Measurements from ENCODE around the gene SUN1. TPM values are rescaled to one million over a fixed set of nuclear protein-coding genes. Genes with fewer than 3 reads are reported as not detected.
"Not testable (repeated sequence)": the region's sequence is repeated elsewhere in the genome, so short reads cannot be mapped to it uniquely, and the experiment has no call there.

SUN1 gene
- total and polyA plus RNA-seq, 10 of the 15 experiments (the other 5 are each of a cell fraction or from before 2014, with no cell fraction given), result 27.8 to 107 (median 65.8) TPM

DNA sequence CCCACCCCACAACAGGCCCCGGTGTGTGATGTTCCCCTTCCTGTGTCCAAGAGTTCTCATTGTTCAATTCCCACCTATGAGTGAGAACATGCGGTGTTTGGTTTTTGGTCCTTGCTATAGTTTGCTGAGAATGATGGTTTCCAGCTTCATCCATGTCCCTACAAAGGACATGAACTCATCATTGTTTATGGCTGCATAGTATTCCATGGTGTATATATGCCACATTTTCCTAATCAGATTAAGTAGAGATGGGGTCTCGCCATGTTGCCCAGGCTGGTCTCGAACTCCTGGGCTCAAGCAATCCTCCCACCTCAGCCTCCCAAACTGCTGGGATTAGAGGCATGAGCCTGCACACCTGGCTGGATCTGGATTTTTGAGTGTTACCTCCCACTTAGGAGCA, 28.5 kb upstream of the SUN1 start:
- ATAC-seq; H3K9ac ChIP-seq (ENCODE audit: control insufficient read depth, insufficient read depth, low read length); H3K27ac ChIP-seq (ENCODE audit: control insufficient read depth, insufficient read depth); H3K27me3 ChIP-seq (replicated peaks in 1 of 2; ENCODE audit: control insufficient read depth in 2 of 2, insufficient read depth in 2 of 2, low read length in 1 of 2); BruUV-seq (replicated peaks); intact Hi-C loops (cut with micrococcal nuclease; ENCODE audit: unreplicated experiment); in situ Hi-C loops (cut with MboI); CTCF ChIA-PET; POLR2A ChIA-PET; H4K20me1 ChIP-seq (ENCODE audit: control insufficient read depth, insufficient read depth); FAIRE-seq; H3K9me3 ChIP-seq (replicated peaks; ENCODE audit: control insufficient read depth, insufficient read depth, low read length); H3K4me3 ChIP-seq; SMC1A ChIA-PET (ENCODE audit: uncharacterized antibody, unreplicated experiment); H3K4me2 ChIP-seq (ENCODE audit: control insufficient read depth, insufficient read depth); H3K36me3 ChIP-seq (ENCODE audit: control insufficient read depth in 2 of 2, insufficient read depth in 2 of 2, low read length in 1 of 2); H2AFZ ChIP-seq (ENCODE audit: control insufficient read depth, low read depth, low read length); H3K4me1 ChIP-seq (ENCODE audit: control insufficient read depth, insufficient read depth, low read length); H3K79me2 ChIP-seq (ENCODE audit: control insufficient read depth, insufficient read depth, low read length); RAD21 ChIA-PET (ENCODE audit: unreplicated experiment); DNase-seq (ENCODE audit: low read depth, low spot score): not testable (repeated sequence)
- 34% methylated on average over 3 of the region's 4 CpGs for WGBS (ENCODE audit: insufficient coverage, insufficient replicate concordance, low lambda C conversion rate, missing lambda C conversion rate)

- no peaks in the 10 kb centered on the region for H3K27me3 ChIP-seq (replicated peaks in 1 of 2; ENCODE audit: control insufficient read depth in 2 of 2, insufficient read depth in 2 of 2, low read length in 1 of 2)
- no peak overlapping the region for H3K9ac ChIP-seq (ENCODE audit: control insufficient read depth, insufficient read depth, low read length)
- in situ Hi-C loops (cut with MboI) (no loop called here), intact Hi-C loops (cut with micrococcal nuclease; ENCODE audit: unreplicated experiment) (no loop called here)
- no peaks in the 10 kb centered on the region for H4K20me1 ChIP-seq (ENCODE audit: control insufficient read depth, insufficient read depth)
- no peaks in the 10 kb centered on the region for H3K36me3 ChIP-seq (ENCODE audit: control insufficient read depth in 2 of 2, insufficient read depth in 2 of 2, low read length in 1 of 2)
- WGBS (ENCODE audit: insufficient coverage, insufficient replicate concordance, low lambda C conversion rate, missing lambda C conversion rate), result 81% methylated on average over 18 of the region's 18 CpGs
- DNase-seq (ENCODE audit: low read depth, low spot score), result no peak
- H3K27ac ChIP-seq (ENCODE audit: control insufficient read depth, insufficient read depth), result no peak overlapping the region
- CTCF ChIA-PET, result no interaction called here
- no peaks in the 10 kb centered on the region for H3K79me2 ChIP-seq (ENCODE audit: control insufficient read depth, insufficient read depth, low read length)
- H3K9me3 ChIP-seq (replicated peaks; ENCODE audit: control insufficient read depth, insufficient read depth, low read length), result no peaks in the 10 kb centered on the region; the same call in 2 of the 3 replicates
- no peak overlapping the region for H3K4me2 ChIP-seq (ENCODE audit: control insufficient read depth, insufficient read depth)
- TF ChIP-seq HDGF (IDR thresholded peaks at IDR 0.05) (no peak), SREBF1 (IDR thresholded peaks at IDR 0.05; ENCODE audit: low read length) (no peak), CREM (IDR thresholded peaks at IDR 0.05; ENCODE audit: low read depth) (no peak), ZNF207 (IDR thresholded peaks at IDR 0.05; ENCODE audit: borderline replicate concordance) (no peak), POU2F2 (IDR thresholded peaks at IDR 0.05; ENCODE audit: borderline replicate concordance, low read depth, low read length) (no peak), WRNIP1 (IDR thresholded peaks at IDR 0.05; ENCODE audit: borderline replicate concordance, low read depth, low read length) (no peak), PBX3 (IDR thresholded peaks at IDR 0.05; ENCODE audit: insufficient replicate concordance, low read depth, low read length) (no peak), PML (IDR thresholded peaks at IDR 0.05; ENCODE audit: low read length) (no peak), CEBPB (IDR thresholded peaks at IDR 0.05; ENCODE audit: borderline replicate concordance in 1 of 2, low read depth in 2 of 2, low read length in 2 of 2) (no peak), SMAD5 (IDR thresholded peaks at IDR 0.05; ENCODE audit: low read depth) (no peak), NFYB (IDR thresholded peaks at IDR 0.05; ENCODE audit: insufficient read depth, low read depth, low read length) (no peak)
- TF ChIP-seq, protein P1, sequence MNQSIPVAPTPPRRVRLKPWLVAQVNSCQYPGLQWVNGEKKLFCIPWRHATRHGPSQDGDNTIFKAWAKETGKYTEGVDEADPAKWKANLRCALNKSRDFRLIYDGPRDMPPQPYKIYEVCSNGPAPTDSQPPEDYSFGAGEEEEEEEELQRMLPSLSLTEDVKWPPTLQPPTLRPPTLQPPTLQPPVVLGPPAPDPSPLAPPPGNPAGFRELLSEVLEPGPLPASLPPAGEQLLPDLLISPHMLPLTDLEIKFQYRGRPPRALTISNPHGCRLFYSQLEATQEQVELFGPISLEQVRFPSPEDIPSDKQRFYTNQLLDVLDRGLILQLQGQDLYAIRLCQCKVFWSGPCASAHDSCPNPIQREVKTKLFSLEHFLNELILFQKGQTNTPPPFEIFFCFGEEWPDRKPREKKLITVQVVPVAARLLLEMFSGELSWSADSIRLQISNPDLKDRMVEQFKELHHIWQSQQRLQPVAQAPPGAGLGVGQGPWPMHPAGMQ (IDR thresholded peaks at IDR 0.05; ENCODE audit: borderline replicate concordance), result no peak
- TF ChIP-seq, protein P2, sequence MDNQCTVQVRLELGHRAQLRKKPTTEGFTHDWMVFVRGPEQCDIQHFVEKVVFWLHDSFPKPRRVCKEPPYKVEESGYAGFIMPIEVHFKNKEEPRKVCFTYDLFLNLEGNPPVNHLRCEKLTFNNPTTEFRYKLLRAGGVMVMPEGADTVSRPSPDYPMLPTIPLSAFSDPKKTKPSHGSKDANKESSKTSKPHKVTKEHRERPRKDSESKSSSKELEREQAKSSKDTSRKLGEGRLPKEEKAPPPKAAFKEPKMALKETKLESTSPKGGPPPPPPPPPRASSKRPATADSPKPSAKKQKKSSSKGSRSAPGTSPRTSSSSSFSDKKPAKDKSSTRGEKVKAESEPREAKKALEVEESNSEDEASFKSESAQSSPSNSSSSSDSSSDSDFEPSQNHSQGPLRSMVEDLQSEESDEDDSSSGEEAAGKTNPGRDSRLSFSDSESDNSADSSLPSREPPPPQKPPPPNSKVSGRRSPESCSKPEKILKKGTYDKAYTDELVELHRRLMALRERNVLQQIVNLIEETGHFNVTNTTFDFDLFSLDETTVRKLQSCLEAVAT (IDR thresholded peaks at IDR 0.05), result no peak
- RAD21 ChIA-PET (ENCODE audit: unreplicated experiment), result no interaction called here
- H3K4me1 ChIP-seq (ENCODE audit: control insufficient read depth, insufficient read depth, low read length), result no peaks in the 10 kb centered on the region
- POLR2A ChIA-PET, result no interaction called here
- SMC1A ChIA-PET (ENCODE audit: uncharacterized antibody, unreplicated experiment), result no interaction called here
- FAIRE-seq, result no peak
- no TSS peak for BruUV-seq (replicated peaks)
- H2AFZ ChIP-seq (ENCODE audit: control insufficient read depth, low read depth, low read length), result no peak overlapping the region
- no peak for ATAC-seq
- no peak overlapping the region for H3K4me3 ChIP-seq
These were observed 27.0 kb upstream of the SUN1 start for GRCh38 chr7:805261-805660.
